SK-MEL-5 (cell line): ENCODE measurements around the gene ANKRD36B. TPM values are rescaled to one million over a fixed set of nuclear protein-coding genes. Genes with fewer than 3 reads are reported as not detected.
"Not testable (repeated sequence)": the region's sequence is repeated elsewhere in the genome, so short reads cannot be mapped to it uniquely, and the experiment has no call there.

ENCODE experiments used
- DNase-seq: peaks from one replicate; pipeline ENCODE4 v3.0.0-alpha.2; 2016; ENCODE audit warnings: low read depth, low spot score
- in situ Hi-C: cut with HindIII; loops from 2 replicates; pipeline ENCODE4 v1.10.0; 2016; ENCODE audit warnings: low sequenced_read_pairs, high pct_unique_total_duplicates, low pct_unique_long_range_greater_than_20kb
- total RNA-seq: library from RNA; depleted of rRNA; stranded (reverse); fragments of >200 nt; shearing (Covaris generic); gene quantifications from 2 replicates; pipeline ENCODE4 v1.2.3, GENCODE V29; 2014; rRNA removed

The ANKRD36B gene
- total RNA-seq, 1 experiment from 2014 or later, result 4.1 TPM

DNA sequence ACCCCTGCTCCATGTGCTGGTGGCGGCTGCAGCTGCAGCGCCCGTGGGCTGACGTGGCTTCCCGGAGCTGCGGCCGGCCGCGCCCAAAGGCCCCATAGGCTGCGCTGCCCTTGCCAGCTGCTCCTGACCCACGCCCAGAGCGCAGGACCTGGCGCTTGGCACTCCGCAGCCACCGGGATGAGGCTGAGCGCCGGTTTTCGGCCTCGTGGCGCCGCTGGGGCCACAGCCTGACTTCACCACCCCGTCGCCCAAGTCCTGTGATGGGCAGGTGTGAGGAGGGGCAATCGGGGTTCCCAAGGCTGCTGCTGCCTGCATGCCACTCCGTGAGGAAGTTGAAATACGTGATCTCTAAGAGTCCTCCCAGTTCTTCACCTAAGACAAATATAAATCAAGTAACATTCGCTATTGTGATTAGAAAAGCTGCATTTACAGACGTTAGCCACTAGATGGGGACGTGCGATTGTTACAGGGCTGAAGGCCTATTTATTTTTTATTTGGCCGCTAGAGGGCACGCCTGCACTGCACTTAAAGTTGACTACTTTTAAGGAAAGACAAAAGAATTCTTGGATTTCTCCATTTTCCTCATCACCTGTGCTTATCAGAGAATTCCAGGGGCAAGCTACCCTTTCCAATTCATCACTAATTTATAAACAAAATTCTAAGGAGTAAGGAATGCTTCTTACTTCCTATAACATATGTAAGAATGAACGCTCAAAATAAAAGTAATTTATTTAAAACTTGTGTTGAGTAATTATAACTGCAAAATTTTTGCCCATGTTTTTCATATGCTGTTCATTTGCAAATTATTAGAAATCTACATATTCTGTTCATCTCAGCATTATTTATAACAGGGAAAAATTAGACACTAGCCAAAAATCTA, 1.1 kb upstream of the ANKRD36B start:
- in situ Hi-C loops, result not testable (repeated sequence)
- DNase-seq, result peak; percentile 85

DNA sequence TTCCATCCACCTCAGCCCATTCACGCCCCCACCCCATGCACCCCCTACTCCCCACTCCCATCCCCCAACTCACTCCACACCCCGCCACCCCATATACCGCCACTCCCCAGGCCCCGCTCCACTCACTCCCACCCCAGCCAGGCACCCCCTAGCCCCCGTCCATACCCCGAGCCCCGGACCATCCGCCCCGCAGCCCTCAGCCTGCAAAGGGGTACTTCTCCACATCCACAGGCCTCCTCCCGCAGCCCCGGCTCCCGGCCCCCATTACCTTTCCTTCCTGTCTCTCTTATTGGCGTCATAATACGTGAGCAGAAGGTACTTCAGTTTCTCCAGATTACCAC, 450 bp downstream of the ANKRD36B start:
- in situ Hi-C loops, DNase-seq: not testable (repeated sequence)

DNA sequence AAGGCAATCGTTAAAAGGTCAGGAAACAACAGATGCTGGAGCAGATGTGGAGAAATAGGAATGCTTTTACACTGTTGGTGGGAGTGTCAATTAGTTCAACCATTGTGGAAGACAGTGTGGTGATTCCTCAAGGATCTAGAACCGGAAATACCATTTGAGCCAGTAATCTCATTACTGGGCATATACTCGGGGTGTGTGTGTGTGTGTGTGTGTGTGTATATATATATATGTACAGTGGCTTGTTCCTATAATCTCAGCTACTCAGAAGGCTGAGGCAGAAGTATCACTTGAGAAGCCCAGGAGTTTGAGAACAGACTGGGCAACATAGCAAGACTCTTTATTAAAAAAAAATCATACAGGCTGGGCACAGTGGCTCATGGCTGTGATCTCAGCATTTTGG, 24.0 kb downstream of the ANKRD36B start:
- DNase-seq, in situ Hi-C loops: not testable (repeated sequence)

DNA sequence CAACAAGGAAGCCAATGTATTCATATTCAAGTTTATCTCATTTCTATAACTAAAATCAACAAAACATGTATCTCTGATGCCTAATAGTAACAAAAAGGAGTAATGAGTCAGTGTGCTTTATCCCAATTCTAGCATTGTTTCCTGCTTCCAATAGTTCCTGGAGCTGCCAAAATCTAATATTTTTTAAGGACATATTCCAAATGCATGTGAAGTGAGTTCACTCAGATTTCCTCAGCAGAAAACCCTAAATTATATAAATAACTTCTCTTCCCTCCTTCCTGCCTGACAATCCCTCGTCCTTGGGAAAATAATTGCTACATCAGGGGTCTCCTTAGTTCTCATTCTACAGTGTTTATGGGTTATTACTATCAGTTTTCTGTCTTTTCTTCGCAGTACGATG, 37.3 kb downstream of the ANKRD36B start:
- DNase-seq, in situ Hi-C loops: not testable (repeated sequence)

DNA sequence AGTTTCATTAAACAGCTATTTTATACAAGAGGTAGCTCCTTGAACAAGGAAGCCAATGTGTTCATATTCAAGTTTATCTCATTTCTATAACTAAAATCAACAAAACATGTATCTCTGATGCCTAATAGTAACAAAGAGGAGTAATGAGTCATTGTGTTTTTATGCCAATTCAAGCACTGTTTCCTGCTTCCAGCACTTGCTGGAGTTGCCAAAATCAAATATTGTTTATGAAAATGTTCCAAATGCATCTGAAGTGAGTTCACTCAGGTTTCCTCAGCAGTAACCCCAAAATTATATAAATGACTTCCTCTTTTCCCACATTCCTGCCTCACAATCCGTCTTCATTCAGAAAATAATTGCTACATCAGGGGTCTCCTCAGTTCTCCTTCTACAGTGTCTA, 39.2 kb downstream of the ANKRD36B start:
- DNase-seq, in situ Hi-C loops: not testable (repeated sequence)

DNA sequence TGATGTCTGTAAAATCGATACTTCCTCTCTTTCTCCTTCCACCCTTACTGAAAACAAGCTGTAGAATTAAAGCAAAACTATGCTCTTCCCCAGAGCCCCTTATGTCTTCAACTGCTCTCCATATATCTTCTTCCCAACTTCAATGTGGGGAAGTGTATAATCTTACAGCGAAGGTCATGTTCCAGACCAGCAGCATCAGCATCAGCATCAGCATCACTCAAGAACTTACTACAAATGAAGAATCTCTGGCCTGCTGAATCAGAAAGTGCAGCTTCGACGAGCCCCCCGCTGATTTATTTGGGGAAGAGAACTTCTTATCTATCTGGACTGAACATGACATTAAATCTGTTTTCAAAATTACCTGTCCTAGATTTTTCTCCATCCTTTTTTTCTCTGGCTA, 40.6 kb downstream of the ANKRD36B start:
- in situ Hi-C loops, result not testable (repeated sequence)

DNA sequence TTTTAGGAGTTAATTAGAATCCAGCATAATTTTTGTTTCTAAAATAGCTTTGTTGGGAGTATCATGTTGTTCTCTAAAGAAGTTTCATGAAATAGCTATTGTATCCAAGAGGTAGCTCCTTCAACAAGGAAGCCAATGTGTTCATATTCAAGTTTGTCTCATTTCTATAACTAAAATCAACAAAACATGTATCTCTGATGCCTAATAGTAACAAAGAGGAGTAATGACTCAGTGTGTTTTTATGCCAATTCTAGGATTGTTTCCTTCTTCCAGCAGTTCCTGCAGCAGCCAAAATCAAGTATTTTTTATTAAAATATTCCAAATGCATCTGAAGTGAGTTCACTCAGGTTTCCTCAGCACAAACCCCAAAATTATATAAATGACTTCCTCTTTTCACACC, 41.1 kb downstream of the ANKRD36B start:
- in situ Hi-C loops, result not testable (repeated sequence)

More for the DNA sequence above, 40.6 kb downstream of the ANKRD36B start:
- DNase-seq, result not testable (repeated sequence)

DNA sequence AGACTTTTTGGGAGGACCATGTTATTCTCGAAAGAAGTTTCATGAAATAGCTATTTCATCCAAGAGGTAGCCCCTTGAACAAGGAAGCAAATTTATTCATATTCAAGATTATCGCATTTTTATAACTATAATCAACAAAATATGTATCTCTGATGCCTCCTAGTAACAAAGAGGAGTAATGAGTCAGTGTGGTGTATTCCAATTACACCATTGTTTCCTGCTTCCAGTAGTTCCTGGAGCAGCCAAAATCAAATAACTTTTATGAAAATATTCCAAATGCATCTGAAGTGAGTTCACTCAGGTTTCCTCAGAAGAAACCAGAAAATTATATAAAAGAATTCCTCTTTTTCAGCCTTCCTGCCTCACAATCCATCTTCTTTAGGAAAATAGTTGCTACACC, 43.0 kb downstream of the ANKRD36B start:
- no peak for DNase-seq
- in situ Hi-C loops, result no loop called here

More for the DNA sequence above, 41.1 kb downstream of the ANKRD36B start:
- not testable (repeated sequence) for DNase-seq

DNA sequence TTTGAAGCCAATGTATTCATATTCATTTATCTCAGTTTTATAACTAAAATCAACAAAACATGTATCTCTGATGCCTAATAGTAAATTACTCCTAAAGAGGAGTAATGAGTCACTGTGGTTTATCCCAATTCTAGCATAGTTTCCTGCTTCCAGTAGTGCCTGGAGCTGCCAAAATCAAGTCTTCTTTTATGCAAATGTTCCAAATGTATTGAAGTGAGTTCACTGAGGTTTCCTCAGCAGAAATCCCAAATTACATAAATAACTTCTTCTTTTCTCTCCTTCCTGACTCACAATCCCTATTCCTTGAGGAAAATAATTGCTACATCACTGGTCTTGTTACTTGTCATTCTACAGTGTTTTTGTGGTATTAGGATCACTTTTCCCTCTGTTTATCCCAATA, 44.8 kb downstream of the ANKRD36B start:
- DNase-seq, in situ Hi-C loops: not testable (repeated sequence)

DNA sequence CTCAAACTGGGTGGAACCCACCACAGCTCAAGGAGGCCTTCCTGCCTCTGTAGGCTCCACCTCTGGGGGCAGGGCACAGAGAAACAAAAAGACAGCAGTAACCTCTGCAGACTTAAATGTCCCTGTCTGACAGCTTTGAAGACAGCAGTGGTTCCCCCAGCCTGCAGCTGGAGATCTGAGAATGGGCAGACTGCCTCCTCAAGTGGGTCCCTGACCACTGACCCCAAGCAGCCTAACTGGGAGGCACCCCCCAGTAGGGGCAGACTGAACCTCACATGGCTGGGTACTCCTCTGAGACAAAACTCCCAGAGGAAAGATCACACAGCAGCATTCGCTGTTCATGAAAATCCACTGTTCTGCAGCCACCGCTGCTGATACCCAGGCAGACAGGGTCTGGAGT, 63.8 kb downstream of the ANKRD36B start:
- DNase-seq, in situ Hi-C loops: not testable (repeated sequence)

DNA sequence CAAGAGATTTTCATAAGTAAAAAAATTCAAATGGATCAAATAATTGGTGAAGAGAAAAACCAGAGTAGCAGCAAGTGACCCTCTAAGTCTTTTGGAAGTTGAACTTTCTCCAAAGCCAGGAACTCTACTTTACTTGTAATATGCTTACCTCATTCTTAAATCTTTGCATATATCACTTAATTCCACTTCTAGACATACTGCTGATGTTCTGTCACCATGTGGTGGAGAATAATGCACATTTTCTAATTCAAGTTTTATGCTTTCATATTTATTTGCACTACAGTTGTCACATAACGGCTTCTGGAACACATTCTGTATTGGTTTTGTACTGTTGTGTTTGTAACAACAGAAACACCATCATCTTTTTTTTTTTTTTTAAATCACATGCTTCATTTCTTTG, 65.9 kb downstream of the ANKRD36B start:
- in situ Hi-C loops, DNase-seq: not testable (repeated sequence)

DNA sequence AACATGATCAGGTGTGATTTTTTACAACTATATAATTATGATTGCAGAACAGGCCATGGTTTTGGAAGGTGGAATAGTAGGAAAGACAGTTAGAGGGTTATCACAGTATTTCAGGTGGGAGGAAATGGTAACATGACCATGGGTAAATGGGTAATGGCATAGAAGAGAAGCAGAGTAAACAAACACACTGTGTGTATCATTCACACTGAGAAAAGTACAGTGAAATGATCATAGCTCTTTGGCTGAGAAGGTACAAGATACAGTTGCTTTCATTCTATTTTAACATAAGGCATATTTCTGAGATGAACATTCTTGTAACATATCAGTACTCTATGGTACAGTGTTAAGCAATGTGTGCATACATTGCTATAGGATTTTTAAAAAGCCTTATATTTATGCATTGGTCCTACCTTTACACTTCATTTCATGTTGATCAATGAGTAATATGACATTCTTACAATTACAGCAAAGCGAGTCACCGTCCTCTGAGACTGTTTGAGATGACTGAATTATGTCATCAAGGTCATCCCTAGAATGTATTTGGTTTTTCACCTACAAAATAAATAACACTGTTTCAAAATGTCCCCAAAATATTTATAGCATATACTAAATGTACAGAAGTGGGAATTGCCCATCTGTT, 66.6 kb downstream of the ANKRD36B start:
- in situ Hi-C loops, DNase-seq: not testable (repeated sequence)

DNA sequence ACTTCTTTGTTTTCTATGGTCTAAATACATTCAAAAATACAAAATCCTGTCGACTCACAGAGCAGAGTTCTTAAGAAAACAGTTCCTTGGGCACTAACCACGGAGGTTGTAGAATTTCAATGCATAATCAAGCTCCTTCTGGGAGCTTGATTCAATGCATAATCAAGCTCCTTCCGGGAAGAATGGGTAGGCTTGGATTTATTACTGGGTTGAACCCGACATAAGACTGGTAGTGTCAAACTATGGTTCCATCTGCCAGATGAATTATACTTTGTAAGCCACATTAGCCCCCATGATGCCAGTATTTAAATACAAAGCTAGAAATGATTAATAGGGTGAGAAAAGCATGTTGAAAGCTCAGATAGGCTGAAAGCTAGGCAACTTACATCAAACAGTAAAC, 94.0 kb downstream of the ANKRD36B start:
- DNase-seq, in situ Hi-C loops: not testable (repeated sequence)

DNA sequence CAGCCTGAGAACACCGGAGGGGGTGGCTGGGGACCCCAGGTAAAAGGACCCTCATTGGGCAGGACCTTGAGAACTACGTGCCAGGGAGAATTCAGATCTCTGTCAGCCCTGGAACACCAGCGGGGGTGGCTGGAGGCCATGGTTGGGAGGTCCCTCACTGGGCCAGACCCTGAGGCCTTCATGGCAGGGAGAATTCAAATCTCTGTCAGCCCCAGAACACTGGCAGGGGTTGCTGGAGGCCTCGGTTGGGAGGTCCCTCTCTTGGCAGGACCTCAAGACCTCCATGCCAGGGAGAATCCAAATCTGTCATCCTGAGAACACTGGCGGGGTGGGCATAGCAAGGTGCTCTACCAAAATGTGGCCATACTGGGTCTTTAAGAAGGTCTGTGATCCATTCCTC, 99.5 kb downstream of the ANKRD36B start:
- DNase-seq, result peak; percentile 0
- in situ Hi-C loops, result not testable (repeated sequence)

Other genes starting within 250 kb of the ANKRD36B start
- 456 and 467 TPM in 2 replicates for gene COX5B, start 56.2 kb upstream of the ANKRD36B start, total RNA-seq
- 10.0 and 10.8 TPM in 2 replicates for gene ACTR1B, start 74.2 kb upstream of the ANKRD36B start, total RNA-seq
- 0.19 and 0.21 TPM in 2 replicates for gene C2orf92, start 79.8 kb upstream of the ANKRD36B start, total RNA-seq
- gene ZAP70, start 123.7 kb upstream of the ANKRD36B start, total RNA-seq, result not detected in 2 replicates